Inferior parietal cortex (tissue), 1 donor: ENCODE results near the gene PRKAB1.

Experiments used
- DNase-seq: peaks from one replicate; pipeline ENCODE4 v3.0.0-alpha.2; 2016; ENCODE audit errors: extremely low spot score

Gene PRKAB1

DNA sequence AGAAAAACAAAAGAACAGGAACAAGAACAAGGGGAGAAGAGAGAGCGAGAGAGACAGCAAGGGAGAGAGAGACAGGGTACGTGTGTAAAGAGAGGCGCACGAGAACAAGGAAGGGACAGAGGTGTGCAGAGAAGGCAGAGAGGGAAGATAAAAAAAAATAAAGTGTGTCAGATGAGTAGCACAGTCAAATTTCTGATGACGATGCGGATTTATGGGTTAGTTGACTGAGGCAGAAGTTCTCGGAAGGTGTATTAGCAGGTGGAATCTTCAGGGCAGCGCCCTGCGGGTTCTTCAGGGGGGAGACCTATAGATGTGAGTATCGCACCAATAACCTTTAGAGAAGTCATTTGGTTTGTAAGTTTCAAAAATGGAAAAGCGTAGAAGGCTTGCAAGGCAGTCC lies 44.8 kb downstream of the PRKAB1 start:
- DNase-seq, result no peak

DNA sequence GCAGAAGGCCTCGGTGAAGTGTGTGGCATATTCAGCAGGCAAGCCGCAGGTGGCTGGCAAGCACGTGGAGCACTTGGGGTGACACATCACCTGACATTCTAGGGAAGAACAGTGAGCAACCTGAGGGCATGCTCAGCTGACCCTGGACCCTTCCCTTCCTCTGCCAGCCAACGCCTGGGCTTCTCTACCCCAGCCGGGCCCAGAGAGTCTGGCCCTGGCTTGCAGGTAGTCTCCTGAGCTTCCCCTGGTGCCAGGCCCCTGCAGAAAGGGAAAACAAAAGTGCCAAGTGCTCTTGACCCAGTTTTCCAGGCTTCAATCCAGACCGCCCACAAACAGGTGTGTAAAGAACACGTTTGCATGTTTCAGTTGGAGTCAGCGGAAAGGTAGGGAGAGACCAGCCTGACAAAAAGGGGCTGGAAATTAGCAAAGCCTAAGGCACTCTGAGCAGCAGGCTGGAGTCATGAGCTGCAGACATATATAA lies 45.7 kb downstream of the PRKAB1 start:
- no peak for DNase-seq

GRCh38 chr12:119714614-119715267 lies 46.8 kb downstream of the PRKAB1 start:
- DNase-seq, result no peak

DNA sequence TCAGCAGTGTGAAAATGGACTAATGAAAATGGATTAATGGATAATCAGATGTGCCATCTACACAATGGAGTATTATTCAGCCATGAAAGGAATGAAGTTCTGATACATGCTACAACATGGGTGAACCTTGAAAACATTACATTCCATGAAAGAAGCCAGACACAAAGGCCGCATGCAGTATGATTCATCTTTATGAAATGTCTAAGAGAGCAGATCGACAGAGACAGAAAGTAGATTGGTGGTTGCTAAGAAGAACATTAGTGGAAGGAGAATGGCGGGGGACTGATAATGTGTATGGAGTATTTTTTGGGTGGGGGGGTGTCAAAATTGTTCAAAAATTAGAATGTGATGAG lies 47.3 kb downstream of the PRKAB1 start:
- no peak for DNase-seq

DNA sequence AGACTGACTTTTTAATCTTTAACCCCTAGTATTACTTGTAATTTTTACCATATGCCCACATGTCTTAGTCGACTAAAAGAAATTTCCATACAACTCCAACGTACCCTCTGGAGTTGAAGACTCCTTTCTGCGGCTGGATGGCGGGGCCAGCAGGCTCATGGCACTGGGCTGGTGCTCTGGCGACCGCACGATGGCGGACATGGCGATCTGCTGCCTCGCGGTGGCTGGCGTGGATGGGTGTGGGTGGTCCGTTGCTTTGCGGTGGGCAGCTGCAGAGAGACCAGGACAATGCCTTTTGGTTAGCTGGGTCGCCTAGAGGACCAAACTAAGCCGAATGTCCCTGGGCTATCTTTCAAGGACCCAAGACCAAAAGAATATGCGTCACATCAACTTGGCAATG lies 50.2 kb downstream of the PRKAB1 start:
- no peak for DNase-seq

DNA sequence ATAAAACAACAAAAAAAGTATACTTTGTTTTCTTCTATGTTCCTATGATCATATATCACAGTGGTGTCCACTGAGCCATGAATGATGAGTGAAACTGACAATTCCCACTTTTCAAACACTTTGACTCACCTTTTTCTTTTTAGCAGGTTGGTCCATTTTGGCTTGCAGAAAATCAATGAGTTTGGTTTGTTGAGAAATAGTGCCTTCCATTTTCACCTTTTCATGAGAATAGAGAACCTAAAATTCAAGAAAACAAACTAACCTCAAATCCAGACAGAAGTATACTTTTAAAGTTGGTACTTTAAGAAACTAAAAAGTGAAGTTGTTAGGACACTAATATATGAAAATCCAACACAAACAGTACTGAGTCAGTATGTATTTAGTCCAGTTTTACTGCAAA lies 52.4 kb downstream of the PRKAB1 start:
- DNase-seq, result no peak

- DNase-seq, result peak; percentile 63
These were observed 53.4 kb downstream of the PRKAB1 start for GRCh38 chr12:119721306-119721705.

GRCh38 chr12:119725523-119725922 lies 57.6 kb downstream of the PRKAB1 start:
- DNase-seq, result peak; percentile 53

DNA sequence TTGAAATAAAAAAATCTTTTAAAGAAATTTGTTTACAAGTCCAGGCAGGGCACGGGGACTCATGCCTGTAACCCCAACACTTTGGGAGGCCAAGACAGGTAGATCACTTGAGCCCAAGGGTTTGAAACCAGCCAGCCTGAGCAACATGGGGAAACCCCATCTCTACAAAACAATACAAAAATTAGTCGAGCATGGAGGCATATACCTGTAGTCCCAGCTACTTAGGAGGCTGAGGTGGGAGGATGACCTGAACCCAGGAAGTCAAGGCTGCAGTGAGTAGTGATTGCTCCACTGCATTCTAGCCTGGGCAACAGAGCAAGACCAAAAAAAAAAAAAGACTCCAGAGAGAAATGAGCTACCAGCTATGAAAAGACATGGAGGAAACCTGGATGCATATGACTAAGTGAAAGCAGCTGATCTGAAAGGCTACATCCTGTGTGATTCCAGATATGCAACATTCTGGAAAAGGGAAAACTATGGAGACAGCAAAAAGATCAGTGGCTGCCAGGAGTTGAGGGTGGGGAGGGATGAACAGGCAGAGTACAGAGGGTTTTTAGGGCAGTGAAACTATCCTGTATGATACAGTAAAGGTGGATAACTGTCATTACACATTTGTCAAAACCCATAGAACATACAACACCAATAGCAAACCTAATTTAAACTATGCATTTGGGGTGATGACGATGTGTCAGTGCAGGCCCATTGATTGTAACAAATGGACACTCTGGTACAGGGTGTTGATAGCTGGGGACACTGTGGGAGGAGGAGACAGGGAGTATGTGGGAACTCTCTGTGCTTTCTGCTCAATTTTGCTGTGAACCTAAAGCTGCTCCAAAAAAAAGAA lies 59.9 kb downstream of the PRKAB1 start:
- DNase-seq, result peak; percentile 51

DNA sequence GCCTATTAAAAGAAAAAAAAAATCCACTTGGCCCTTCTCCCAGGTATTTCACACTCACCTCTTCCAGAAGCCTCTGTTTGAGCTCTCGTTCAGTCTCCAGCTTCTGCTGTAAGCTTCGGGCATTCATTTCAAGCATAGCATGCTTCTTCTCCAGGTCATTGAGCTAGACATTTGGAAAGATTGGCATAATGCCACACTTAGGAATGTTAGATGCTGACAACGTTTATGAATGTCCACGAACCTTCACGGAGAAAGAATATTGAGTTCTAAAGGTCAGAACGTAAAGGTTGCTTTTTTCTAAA lies 60.5 kb downstream of the PRKAB1 start:
- DNase-seq, result peak; percentile 72

DNA sequence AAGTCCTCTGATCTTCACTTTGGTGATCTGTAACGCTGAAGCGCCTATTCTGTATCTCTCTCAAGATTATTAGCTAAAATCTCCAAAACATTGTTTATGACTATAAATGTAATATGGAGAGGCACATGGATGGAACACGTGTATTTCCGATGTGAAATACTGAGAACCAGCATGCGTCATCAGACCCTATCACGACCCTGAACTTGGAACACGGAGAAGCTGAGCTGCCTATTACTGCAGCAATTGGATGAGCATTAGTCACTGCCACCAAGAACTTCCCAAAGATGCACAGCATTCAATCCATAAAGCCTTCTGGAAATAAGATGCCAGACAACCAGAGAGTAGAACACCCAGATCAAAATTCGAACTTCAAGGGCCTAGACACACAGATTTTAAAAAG lies 61.9 kb downstream of the PRKAB1 start:
- DNase-seq, result no peak

GRCh38 chr12:119730381-119730780 lies 62.4 kb downstream of the PRKAB1 start:
- DNase-seq, result no peak
